Sigmoid colon (tissue), 7 donors: ENCODE data around the gene CHI3L2. TPM values are rescaled to one million over a fixed set of nuclear protein-coding genes. Genes with fewer than 3 reads are reported as not detected.

ENCODE experiments used
- DNase-seq: peaks from one replicate; pipeline ENCODE4 v3.0.0-alpha.2; 2019
- H3K27ac ChIP-seq, 4 donors: fragments of 200-600 bp; sonication (generic); one replicate each; pipeline ENCODE4 v1.5.1; 2016 to 2019; ENCODE audit warnings: mild to moderate bottlenecking in 1 of 4
- H3K27me3 ChIP-seq, 3 donors: fragments of 200-600 bp; sonication (generic); one replicate each; pipeline ENCODE4 v1.5.1; 2019; ENCODE audit warnings: mild to moderate bottlenecking in 1 of 3
- H3K36me3 ChIP-seq, 4 donors: fragments of 200-600 bp; sonication (generic); one replicate each; pipeline ENCODE4 v1.5.1; 2016 to 2019
- H3K4me1 ChIP-seq, 4 donors: fragments of 200-600 bp; sonication (generic); one replicate each; pipeline ENCODE4 v1.5.1; 2017 to 2019
- H3K4me3 ChIP-seq, 4 donors: fragments of 200-600 bp; sonication (generic); one replicate each; pipeline ENCODE4 v1.5.1; 2017 to 2019; ENCODE audit warnings: mild to moderate bottlenecking in 2 of 4, moderate library complexity in 1 of 4
- H3K9me3 ChIP-seq, 4 donors: fragments of 200-600 bp in 3 of 4; sonication (generic) in 3 of 4; one replicate each; pipeline versions ENCODE4 v1.5.1 to v1.6.1; 2013 to 2019
- EP300 ChIP-seq, 4 donors: sonication (generic); formaldehyde crosslinking; IDR thresholded peaks; one replicate each; pipeline ENCODE4 v1.6.1; 2017; ENCODE audit warnings: antibody characterized with exemption in 4 of 4
- POLR2A ChIP-seq, 2 donors: fragments of 450-650 bp; IDR thresholded peaks; one replicate each; pipeline ENCODE4 v1.6.1; 2016; ENCODE audit warnings: antibody characterized with exemption in 2 of 2, mild to moderate bottlenecking in 2 of 2, moderate library complexity in 2 of 2
- POLR2AphosphoS5 ChIP-seq, 4 donors: sonication (generic); formaldehyde crosslinking; IDR thresholded peaks; one replicate each; pipeline ENCODE4 v1.6.1; 2017; ENCODE audit warnings: antibody characterized with exemption in 4 of 4
- WGBS, 2 donors: extraction: QIAGEN DNeasy Blood & Tissue Kit; methylation state at CpG; one replicate each; pipeline ENCODE4 v1.1.7; 2013; 5-methylcytosine and 5-hydroxymethylcytosine counted together
- intact Hi-C: fragments of 100-400 bp; cut with DNase I; formaldehyde crosslinking; loops from one replicate; pipeline ENCODE4 v1.15.1; 2023
- polyA plus RNA-seq, 3 donors: library from polyadenylated mRNA; stranded (reverse); fragments of 200-250 nt; gene quantifications; one replicate each; pipeline ENCODE4 v1.2.3, GENCODE V29; 2013
- total RNA-seq, 4 donors: library from RNA; depleted of rRNA; stranded (reverse); fragments of >200 nt; gene quantifications; one replicate each; pipeline ENCODE4 v1.1.0, GENCODE V29; 2016
- TF ChIP-seq, protein P1 (sequence below), 4 experiments: fragments of 450-650 bp in 3 of 4; fragments of 200-600 bp in 1 of 4; IDR thresholded peaks; one replicate each; pipeline ENCODE4 v1.5.1; 2016 to 2019; ENCODE audit warnings: antibody characterized with exemption in 4 of 4, mild to moderate bottlenecking in 3 of 4, moderate library complexity in 2 of 4
- donor health status: healthy with polysubstance abuse.
- donor health status: Bipolar disorder and iron deficiency.
- donor health status: healthy.

The CHI3L2 gene
- total and polyA plus RNA-seq, 7 donors: 0.71 to 11.0 (median 2.2) TPM; not detected in 3

DNA sequence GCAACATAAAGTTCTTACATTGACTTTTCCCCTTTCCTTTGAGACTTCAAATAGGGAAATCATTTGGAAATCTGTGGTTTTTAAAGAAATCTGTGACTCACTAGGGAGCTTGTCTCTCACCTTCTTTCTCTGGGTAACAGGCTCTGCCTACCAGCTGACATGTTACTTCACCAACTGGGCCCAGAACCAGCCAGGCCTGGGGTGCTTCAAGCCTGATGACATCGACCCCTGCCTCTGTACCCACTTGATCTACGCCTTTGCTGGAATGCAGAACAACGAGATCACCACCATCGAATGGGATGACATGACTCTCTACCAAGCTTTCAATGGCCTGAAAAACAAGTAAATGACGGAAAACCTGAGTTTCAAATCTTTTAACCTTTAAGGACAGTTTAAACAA lies 53.9 kb downstream of the CHI3L2 start:
- Histone ChIP-seq H3K4me1 (no peaks in the 10 kb centered on the region), H3K27ac (no peak overlapping the region), H3K9me3 (no peaks in the 10 kb centered on the region), H3K27me3 (no peaks in the 10 kb centered on the region), H3K36me3 (no peaks in the 10 kb centered on the region), H3K4me3 (no peak overlapping the region)
- 87% methylated on average over 5 of the region's 5 CpGs for WGBS, 2 donors
- TF ChIP-seq, protein P1, sequence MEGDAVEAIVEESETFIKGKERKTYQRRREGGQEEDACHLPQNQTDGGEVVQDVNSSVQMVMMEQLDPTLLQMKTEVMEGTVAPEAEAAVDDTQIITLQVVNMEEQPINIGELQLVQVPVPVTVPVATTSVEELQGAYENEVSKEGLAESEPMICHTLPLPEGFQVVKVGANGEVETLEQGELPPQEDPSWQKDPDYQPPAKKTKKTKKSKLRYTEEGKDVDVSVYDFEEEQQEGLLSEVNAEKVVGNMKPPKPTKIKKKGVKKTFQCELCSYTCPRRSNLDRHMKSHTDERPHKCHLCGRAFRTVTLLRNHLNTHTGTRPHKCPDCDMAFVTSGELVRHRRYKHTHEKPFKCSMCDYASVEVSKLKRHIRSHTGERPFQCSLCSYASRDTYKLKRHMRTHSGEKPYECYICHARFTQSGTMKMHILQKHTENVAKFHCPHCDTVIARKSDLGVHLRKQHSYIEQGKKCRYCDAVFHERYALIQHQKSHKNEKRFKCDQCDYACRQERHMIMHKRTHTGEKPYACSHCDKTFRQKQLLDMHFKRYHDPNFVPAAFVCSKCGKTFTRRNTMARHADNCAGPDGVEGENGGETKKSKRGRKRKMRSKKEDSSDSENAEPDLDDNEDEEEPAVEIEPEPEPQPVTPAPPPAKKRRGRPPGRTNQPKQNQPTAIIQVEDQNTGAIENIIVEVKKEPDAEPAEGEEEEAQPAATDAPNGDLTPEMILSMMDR (IDR thresholded peaks at IDR 0.05): no peak
- TF ChIP-seq POLR2A (IDR thresholded peaks at IDR 0.05): no peak
- TF ChIP-seq POLR2AphosphoS5 (IDR thresholded peaks at IDR 0.05): no peak
- TF ChIP-seq EP300 (IDR thresholded peaks at IDR 0.05): no peak
- intact Hi-C loops: no loop called here
- DNase-seq: no peak

DNA sequence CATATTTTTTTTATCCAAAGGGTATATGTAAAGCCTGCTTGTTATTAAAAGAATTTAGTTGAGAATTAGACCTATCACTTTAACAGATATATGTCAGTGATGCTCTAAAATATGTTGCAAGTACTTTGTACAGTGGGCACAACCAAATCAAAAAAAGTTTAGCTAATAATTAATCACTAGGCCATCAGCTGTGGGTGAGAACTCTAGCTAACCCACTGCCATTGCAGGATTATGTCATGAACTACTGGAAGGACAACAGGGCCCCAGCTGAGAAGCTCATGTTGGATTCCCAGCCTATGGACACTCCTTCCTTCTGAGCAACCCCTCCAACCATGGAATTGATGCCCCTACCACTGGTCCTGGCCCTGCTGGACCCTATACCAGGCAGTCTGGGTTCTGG lies 56.3 kb downstream of the CHI3L2 start:
- H3K9me3 ChIP-seq: no peaks in the 10 kb centered on the region
- no peak overlapping the region for H3K27ac ChIP-seq
- no peak overlapping the region for H3K4me3 ChIP-seq
- no peak for TF ChIP-seq POLR2A (IDR thresholded peaks at IDR 0.05)
- intact Hi-C loops: no loop called here
- H3K27me3 ChIP-seq: no peaks in the 10 kb centered on the region
- H3K4me1 ChIP-seq: no peaks in the 10 kb centered on the region
- H3K36me3 ChIP-seq: no peaks in the 10 kb centered on the region
- DNase-seq: no peak

DNA sequence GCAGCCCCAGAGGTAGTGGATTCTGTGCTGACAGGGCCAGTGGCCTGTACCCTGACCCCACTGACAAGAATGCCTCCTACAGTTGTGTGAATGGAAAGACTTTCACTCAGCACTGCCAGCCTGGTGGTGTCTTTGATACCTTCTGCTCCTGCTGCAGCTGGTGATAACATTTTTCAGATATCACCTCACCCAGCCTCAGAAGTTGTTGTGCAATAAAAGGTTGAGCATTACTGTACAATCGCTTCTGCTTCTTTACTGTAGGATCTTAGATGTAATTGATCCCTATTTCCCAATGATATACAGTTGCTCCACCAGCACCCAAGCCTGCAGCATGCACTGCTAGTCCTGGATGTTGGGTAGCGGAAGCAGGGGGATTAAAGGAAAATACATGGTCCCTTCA lies 58.4 kb downstream of the CHI3L2 start:
- TF ChIP-seq POLR2AphosphoS5 (IDR thresholded peaks at IDR 0.05) (no peak), POLR2A (IDR thresholded peaks at IDR 0.05) (no peak), EP300 (IDR thresholded peaks at IDR 0.05) (no peak)
- TF ChIP-seq, protein P1 (IDR thresholded peaks at IDR 0.05): no peak
- Histone ChIP-seq H3K4me3 (no peak overlapping the region), H3K27ac (no peak overlapping the region), H3K36me3 (no peaks in the 10 kb centered on the region), H3K27me3 (no peaks in the 10 kb centered on the region), H3K4me1 (no peaks in the 10 kb centered on the region), H3K9me3 (no peaks in the 10 kb centered on the region)
- intact Hi-C loops: no loop called here
- DNase-seq: no peak
- 78 to 92% methylated on average over 2 of the region's 2 CpGs for WGBS, 2 donors

DNA sequence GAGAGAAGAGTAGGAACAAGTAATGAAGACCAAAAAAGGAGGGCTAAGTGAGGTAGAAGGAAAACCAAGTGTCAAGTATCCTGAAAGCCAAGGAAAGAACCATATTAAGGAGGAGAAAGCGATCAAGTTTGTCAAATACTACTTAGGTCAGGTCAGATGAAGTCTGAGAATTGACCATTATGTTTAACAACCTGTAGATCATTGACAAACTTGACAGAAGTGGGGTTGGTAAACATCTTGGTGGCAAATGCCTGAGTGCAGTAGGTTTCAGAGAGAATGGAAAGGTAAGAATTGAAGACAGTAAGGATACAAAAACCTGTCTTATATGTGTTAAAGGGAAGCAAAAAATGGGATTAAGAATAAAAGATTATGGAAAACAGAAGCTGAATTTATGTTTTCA lies 59.4 kb downstream of the CHI3L2 start:
- intact Hi-C loops: no loop called here
- H3K9me3 ChIP-seq: no peaks in the 10 kb centered on the region
- no peak for DNase-seq
- TF ChIP-seq, protein P1 (IDR thresholded peaks at IDR 0.05): no peak
- TF ChIP-seq POLR2A (IDR thresholded peaks at IDR 0.05) (no peak), EP300 (IDR thresholded peaks at IDR 0.05) (no peak), POLR2AphosphoS5 (IDR thresholded peaks at IDR 0.05) (no peak)
- H3K4me3 ChIP-seq: no peak overlapping the region
- WGBS, 2 donors: 7 to 38% methylated on average over 1 of the region's 1 CpG
- H3K4me1 ChIP-seq: no peaks in the 10 kb centered on the region
- no peak overlapping the region for H3K27ac ChIP-seq
- no peaks in the 10 kb centered on the region for H3K27me3 ChIP-seq
- H3K36me3 ChIP-seq: no peaks in the 10 kb centered on the region

DNA sequence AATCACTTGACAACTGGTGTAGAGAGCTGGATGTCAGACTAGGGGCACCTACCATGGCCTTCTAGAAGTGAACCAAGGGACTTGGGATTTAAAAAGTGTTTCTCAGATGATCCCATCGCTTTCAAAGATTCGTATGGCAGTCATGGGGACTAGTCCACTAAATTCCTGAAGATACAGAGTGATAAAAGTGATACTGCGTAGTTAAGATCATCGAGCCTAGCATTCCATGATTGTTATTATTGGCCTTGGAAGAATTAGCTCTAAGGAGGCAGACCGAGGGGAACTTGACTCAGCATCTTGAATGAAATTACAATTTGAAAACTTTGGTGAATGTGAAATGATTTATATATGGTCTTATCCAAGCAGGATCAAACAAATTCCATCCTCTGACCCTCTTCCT lies 61.9 kb downstream of the CHI3L2 start:
- H3K4me1 ChIP-seq: no peaks in the 10 kb centered on the region
- H3K27me3 ChIP-seq: no peaks in the 10 kb centered on the region
- TF ChIP-seq POLR2AphosphoS5 (IDR thresholded peaks at IDR 0.05) (no peak), POLR2A (IDR thresholded peaks at IDR 0.05) (no peak), EP300 (IDR thresholded peaks at IDR 0.05) (no peak)
- TF ChIP-seq, protein P1 (IDR thresholded peaks at IDR 0.05): no peak
- intact Hi-C loops: no loop called here
- DNase-seq: no peak
- 52 to 60% methylated on average over 5 of the region's 5 CpGs for WGBS, 2 donors
- no peak overlapping the region for H3K27ac ChIP-seq
- no peaks in the 10 kb centered on the region for H3K9me3 ChIP-seq
- no peaks in the 10 kb centered on the region for H3K36me3 ChIP-seq
- no peak overlapping the region for H3K4me3 ChIP-seq
